Measurements from ENCODE around the gene ADCK1. TPM values are rescaled to one million over a fixed set of nuclear protein-coding genes. Genes with fewer than 3 reads are reported as not detected.

Gene ADCK1
- total RNA-seq, 1 donor from 2014 or later, result 10.8 TPM

- Histone ChIP-seq H3K9me3 (no peaks in the 10 kb centered on the region), H3K36me3 (peaks cover 0 to 7% of the 10 kb centered on the region in 2 donors), H3K27ac (no peak overlapping the region), H3K4me1 (no peaks in the 10 kb centered on the region), H3K27me3 (no peaks in the 10 kb centered on the region), H3K4me3 (no peak overlapping the region)
- intact Hi-C loops (cut with DNase I), result loop anchor here (10.0 kb wide), 1 partner anchor 701 kb away; no protein-coding TSS in a partner anchor
- DNase-seq (ENCODE audit: extremely low spot score in 2 of 2), result no peak
- TF ChIP-seq POLR2AphosphoS5 (IDR thresholded peaks at IDR 0.05; ENCODE audit: insufficient read depth in 1 of 2, low read depth in 1 of 2) (no peak), POLR2A (IDR thresholded peaks at IDR 0.05) (no peak), CTCF (IDR thresholded peaks at IDR 0.05) (no peak)
Measured at GRCh38 chr14:77864085-77864484, 64.2 kb downstream of the ADCK1 start.

GRCh38 chr14:77864580-77864979 lies 64.7 kb downstream of the ADCK1 start:
- intact Hi-C loops (cut with DNase I), result loop anchor here (10.0 kb wide), 1 partner anchor 700 kb away; no protein-coding TSS in a partner anchor
- no peaks in the 10 kb centered on the region for H3K9me3 ChIP-seq
- peaks cover 0 to 5% of the 10 kb centered on the region in 2 donors for H3K36me3 ChIP-seq
- H3K4me1 ChIP-seq, result no peaks in the 10 kb centered on the region
- no peaks in the 10 kb centered on the region for H3K27me3 ChIP-seq
- H3K4me3 ChIP-seq, result no peak overlapping the region
- no peak for DNase-seq (ENCODE audit: extremely low spot score in 2 of 2)
- TF ChIP-seq CTCF (IDR thresholded peaks at IDR 0.05) (no peak), POLR2A (IDR thresholded peaks at IDR 0.05) (no peak), POLR2AphosphoS5 (IDR thresholded peaks at IDR 0.05; ENCODE audit: insufficient read depth in 1 of 2, low read depth in 1 of 2) (no peak)
- H3K27ac ChIP-seq, result no peak overlapping the region

DNA sequence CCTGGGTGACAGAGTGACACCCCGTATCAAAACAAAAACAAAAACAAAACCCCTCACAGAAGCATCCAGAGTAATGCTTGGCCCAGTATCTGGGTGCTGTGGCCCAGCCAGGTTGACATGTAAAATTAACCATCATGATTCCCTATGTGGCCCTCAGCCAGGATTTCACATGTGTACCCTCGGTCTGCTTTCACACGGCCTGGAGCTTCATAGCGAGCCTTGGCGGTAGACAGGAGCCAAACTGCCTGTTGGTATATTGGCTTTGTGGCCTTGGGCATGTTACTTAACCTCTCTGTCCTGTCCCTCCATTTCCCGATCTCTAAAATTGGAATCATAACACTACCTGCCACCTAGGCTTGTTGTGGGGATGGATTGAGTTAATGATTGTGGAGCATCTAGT lies 65.5 kb downstream of the ADCK1 start:
- H3K36me3 ChIP-seq, result no peaks in the 10 kb centered on the region
- H3K4me1 ChIP-seq, result no peaks in the 10 kb centered on the region
- intact Hi-C loops (cut with DNase I), result loop anchor here (10.0 kb wide), 1 partner anchor 699 kb away; no protein-coding TSS in a partner anchor
- H3K27ac ChIP-seq, result no peak overlapping the region
- no peak for DNase-seq (ENCODE audit: extremely low spot score in 2 of 2)
- H3K27me3 ChIP-seq, result no peaks in the 10 kb centered on the region
- H3K4me3 ChIP-seq, result no peak overlapping the region
- TF ChIP-seq POLR2AphosphoS5 (IDR thresholded peaks at IDR 0.05; ENCODE audit: insufficient read depth in 1 of 2, low read depth in 1 of 2) (no peak), POLR2A (IDR thresholded peaks at IDR 0.05) (no peak), CTCF (IDR thresholded peaks at IDR 0.05) (no peak)
- no peaks in the 10 kb centered on the region for H3K9me3 ChIP-seq

GRCh38 chr14:77866932-77867331 lies 67.0 kb downstream of the ADCK1 start:
- Histone ChIP-seq H3K27ac (no peak overlapping the region), H3K4me3 (no peak overlapping the region), H3K4me1 (no peaks in the 10 kb centered on the region), H3K36me3 (no peaks in the 10 kb centered on the region), H3K27me3 (no peaks in the 10 kb centered on the region), H3K9me3 (no peaks in the 10 kb centered on the region)
- intact Hi-C loops (cut with DNase I), result loop anchor here (10.0 kb wide), 1 partner anchor 698 kb away; no protein-coding TSS in a partner anchor
- no peak for DNase-seq (ENCODE audit: extremely low spot score in 2 of 2)
- no peak for TF ChIP-seq POLR2A (IDR thresholded peaks at IDR 0.05)
- no peak for TF ChIP-seq CTCF (IDR thresholded peaks at IDR 0.05)
- no peak for TF ChIP-seq POLR2AphosphoS5 (IDR thresholded peaks at IDR 0.05; ENCODE audit: insufficient read depth in 1 of 2, low read depth in 1 of 2)

- Histone ChIP-seq H3K9me3 (no peaks in the 10 kb centered on the region), H3K27ac (no peak overlapping the region), H3K4me1 (no peaks in the 10 kb centered on the region), H3K4me3 (no peak overlapping the region), H3K27me3 (no peaks in the 10 kb centered on the region), H3K36me3 (no peaks in the 10 kb centered on the region)
- no peak for DNase-seq (ENCODE audit: extremely low spot score in 2 of 2)
- intact Hi-C loops (cut with DNase I), result loop anchor here (10.0 kb wide), 1 partner anchor 697 kb away; no protein-coding TSS in a partner anchor
- TF ChIP-seq POLR2AphosphoS5 (IDR thresholded peaks at IDR 0.05; ENCODE audit: insufficient read depth in 1 of 2, low read depth in 1 of 2), result no peak
- no peak for TF ChIP-seq CTCF (IDR thresholded peaks at IDR 0.05)
- TF ChIP-seq POLR2A (IDR thresholded peaks at IDR 0.05), result no peak
Measured at GRCh38 chr14:77867476-77867875, 67.6 kb downstream of the ADCK1 start.

Data from vagina (tissue), 2 donors.